ENCODE data around the gene SLC6A4. TPM values are rescaled to one million over a fixed set of nuclear protein-coding genes. Genes with fewer than 3 reads are reported as not detected.

Gene SLC6A4
- polyA plus RNA-seq, 1 of the 3 experiments (the other 2 are of a cell fraction): 0.12 TPM

DNA sequence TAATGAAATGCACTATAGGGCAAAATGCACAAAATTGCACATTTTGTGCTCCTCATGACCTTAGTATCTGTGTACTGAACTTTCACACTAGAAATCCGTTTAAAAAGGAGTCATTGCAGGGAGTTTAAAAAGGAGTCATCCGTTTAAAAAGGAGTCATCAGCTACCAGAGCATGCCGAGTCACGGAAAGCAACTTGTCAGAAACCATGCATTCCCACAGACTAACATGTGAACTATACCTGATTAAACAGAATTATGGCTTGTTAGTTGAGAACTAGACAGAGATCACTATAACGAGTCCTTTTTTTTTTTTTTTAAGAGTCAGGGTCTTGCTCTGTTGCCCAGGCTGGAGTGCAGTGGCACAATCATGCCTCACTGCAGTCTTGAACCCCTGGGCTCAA lies 35.9 kb downstream of the SLC6A4 start (continued):
- TF ChIP-seq, protein P1, sequence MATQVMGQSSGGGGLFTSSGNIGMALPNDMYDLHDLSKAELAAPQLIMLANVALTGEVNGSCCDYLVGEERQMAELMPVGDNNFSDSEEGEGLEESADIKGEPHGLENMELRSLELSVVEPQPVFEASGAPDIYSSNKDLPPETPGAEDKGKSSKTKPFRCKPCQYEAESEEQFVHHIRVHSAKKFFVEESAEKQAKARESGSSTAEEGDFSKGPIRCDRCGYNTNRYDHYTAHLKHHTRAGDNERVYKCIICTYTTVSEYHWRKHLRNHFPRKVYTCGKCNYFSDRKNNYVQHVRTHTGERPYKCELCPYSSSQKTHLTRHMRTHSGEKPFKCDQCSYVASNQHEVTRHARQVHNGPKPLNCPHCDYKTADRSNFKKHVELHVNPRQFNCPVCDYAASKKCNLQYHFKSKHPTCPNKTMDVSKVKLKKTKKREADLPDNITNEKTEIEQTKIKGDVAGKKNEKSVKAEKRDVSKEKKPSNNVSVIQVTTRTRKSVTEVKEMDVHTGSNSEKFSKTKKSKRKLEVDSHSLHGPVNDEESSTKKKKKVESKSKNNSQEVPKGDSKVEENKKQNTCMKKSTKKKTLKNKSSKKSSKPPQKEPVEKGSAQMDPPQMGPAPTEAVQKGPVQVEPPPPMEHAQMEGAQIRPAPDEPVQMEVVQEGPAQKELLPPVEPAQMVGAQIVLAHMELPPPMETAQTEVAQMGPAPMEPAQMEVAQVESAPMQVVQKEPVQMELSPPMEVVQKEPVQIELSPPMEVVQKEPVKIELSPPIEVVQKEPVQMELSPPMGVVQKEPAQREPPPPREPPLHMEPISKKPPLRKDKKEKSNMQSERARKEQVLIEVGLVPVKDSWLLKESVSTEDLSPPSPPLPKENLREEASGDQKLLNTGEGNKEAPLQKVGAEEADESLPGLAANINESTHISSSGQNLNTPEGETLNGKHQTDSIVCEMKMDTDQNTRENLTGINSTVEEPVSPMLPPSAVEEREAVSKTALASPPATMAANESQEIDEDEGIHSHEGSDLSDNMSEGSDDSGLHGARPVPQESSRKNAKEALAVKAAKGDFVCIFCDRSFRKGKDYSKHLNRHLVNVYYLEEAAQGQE (IDR thresholded peaks at IDR 0.05; ENCODE audit: low read depth, low read length): no peak
- TF ChIP-seq FOXM1 (IDR thresholded peaks at IDR 0.05; ENCODE audit: low read depth): no peak
- TF ChIP-seq, protein P2, sequence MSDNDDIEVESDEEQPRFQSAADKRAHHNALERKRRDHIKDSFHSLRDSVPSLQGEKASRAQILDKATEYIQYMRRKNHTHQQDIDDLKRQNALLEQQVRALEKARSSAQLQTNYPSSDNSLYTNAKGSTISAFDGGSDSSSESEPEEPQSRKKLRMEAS (IDR thresholded peaks at IDR 0.05; ENCODE audit: low read depth): no peak
- TF ChIP-seq RXRA (IDR thresholded peaks at IDR 0.05; ENCODE audit: borderline replicate concordance, low read depth): no peak
- TF ChIP-seq TCF12 (IDR thresholded peaks at IDR 0.05): no peak
- TF ChIP-seq, protein P3, sequence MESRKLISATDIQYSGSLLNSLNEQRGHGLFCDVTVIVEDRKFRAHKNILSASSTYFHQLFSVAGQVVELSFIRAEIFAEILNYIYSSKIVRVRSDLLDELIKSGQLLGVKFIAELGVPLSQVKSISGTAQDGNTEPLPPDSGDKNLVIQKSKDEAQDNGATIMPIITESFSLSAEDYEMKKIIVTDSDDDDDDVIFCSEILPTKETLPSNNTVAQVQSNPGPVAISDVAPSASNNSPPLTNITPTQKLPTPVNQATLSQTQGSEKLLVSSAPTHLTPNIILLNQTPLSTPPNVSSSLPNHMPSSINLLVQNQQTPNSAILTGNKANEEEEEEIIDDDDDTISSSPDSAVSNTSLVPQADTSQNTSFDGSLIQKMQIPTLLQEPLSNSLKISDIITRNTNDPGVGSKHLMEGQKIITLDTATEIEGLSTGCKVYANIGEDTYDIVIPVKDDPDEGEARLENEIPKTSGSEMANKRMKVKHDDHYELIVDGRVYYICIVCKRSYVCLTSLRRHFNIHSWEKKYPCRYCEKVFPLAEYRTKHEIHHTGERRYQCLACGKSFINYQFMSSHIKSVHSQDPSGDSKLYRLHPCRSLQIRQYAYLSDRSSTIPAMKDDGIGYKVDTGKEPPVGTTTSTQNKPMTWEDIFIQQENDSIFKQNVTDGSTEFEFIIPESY (IDR thresholded peaks at IDR 0.05; ENCODE audit: borderline replicate concordance, low read depth): no peak
- TF ChIP-seq YY1 (IDR thresholded peaks at IDR 0.05; ENCODE audit: low read depth): no peak
- TF ChIP-seq JUND (IDR thresholded peaks at IDR 0.05): no peak
- TF ChIP-seq MXI1 (IDR thresholded peaks at IDR 0.05; ENCODE audit: low read depth, low read length): no peak
- TF ChIP-seq RCOR1 (IDR thresholded peaks at IDR 0.05; ENCODE audit: low read length): no peak
- no peak for TF ChIP-seq GABPA (IDR thresholded peaks at IDR 0.05; ENCODE audit: low read depth)

DNA sequence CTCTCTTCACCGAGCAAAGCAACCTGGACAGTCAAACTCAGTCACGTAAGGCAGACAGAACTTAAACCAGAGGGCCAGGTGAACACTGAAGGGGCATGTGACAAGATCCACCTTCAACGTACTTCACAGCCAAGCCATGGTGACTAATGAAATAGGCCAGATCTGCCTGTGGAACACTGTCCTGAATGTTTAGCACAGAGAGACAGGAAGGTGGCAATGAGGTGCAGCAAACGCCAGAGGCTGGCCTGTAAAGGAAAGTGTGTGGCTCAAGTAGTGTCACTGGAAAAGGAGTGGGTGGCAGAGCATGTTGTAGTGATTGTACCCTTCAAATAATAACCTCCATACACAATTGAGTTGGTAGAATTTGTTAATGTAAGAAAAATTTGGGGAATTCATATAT lies 38.1 kb downstream of the SLC6A4 start:
- Histone ChIP-seq H2AFZ (ENCODE audit: low read depth) (no peak overlapping the region), H3F3A (replicated peaks; ENCODE audit: insufficient read depth) (no peaks in the 10 kb centered on the region), H3K27ac (ENCODE audit: low read depth in 2 of 2, low read length in 1 of 2) (no peak overlapping the region), H3K9ac (no peak overlapping the region), H3K79me2 (ENCODE audit: insufficient read depth) (no peaks in the 10 kb centered on the region), H3K27me3 (ENCODE audit: insufficient read depth) (no peaks in the 10 kb centered on the region), H3K9me3 (no peaks in the 10 kb centered on the region), H3K9me2 (no peaks in the 10 kb centered on the region), H3K4me2 (no peak overlapping the region), H3K4me1 (ENCODE audit: control insufficient read depth in 1 of 2, insufficient read depth in 2 of 2, low read depth in 1 of 2, low read length in 1 of 2) (peaks cover 0 to 4% of the 10 kb centered on the region in 2 experiments; a peak in 1 of 4 replicates), H3K36me3 (replicated peaks in 1 of 2; ENCODE audit: control insufficient read depth in 1 of 2, insufficient read depth in 2 of 2, low read length in 1 of 2) (peaks cover 0 to 3% of the 10 kb centered on the region in 2 experiments), H3K4me3 (ENCODE audit: low read depth in 2 of 2, low read length in 1 of 2) (no peak overlapping the region), H4K20me1 (ENCODE audit: insufficient read depth) (no peaks in the 10 kb centered on the region)
- TF ChIP-seq, protein P2 (IDR thresholded peaks at IDR 0.05; ENCODE audit: low read depth): no peak
- TF ChIP-seq GABPA (IDR thresholded peaks at IDR 0.05; ENCODE audit: low read depth) (no peak), YY1 (IDR thresholded peaks at IDR 0.05; ENCODE audit: low read depth) (no peak), SMC3 (IDR thresholded peaks at IDR 0.05; ENCODE audit: low read depth, low read length) (no peak)
- CTCF ChIA-PET: no interaction called here
- POLR2A ChIA-PET: no interaction called here
- DNase-seq: no peak
- WGBS (ENCODE audit: low lambda C conversion rate): 84% methylated on average over 4 of the region's 4 CpGs
